Small intestine (tissue), 7 donors: Measurements from ENCODE around the gene COG4. TPM values are rescaled to one million over a fixed set of nuclear protein-coding genes. Genes with fewer than 3 reads are reported as not detected.

Experiments used
- DNase-seq, 2 donors: peaks; one replicate each; pipeline versions ENCODE4 v3.0.0 to v3.0.0-alpha.2; 2013
- FAIRE-seq: peaks from 2 replicates; lab custom pipeline; 2012; peaks lifted over from hg19 to GRCh38; lab: Jason Lieb, UNC
- H3K27ac ChIP-seq, 3 donors: one replicate each; pipeline ENCODE4 v1.5.1; 2013; ENCODE audit warnings: low read length in 2 of 3, mild to moderate bottlenecking in 2 of 3, control low read depth in 1 of 3, inconsistent platforms in 1 of 3, low read depth in 1 of 3, moderate library complexity in 1 of 3
- H3K27me3 ChIP-seq, 3 donors: one replicate each; pipeline ENCODE4 v1.6.1; 2013; ENCODE audit warnings: low read length in 3 of 3, inconsistent platforms in 1 of 3; ENCODE audit not compliant: control insufficient read depth in 3 of 3, insufficient read depth in 3 of 3
- H3K36me3 ChIP-seq, 3 donors: one replicate each; pipeline ENCODE4 v1.6.1; 2013; ENCODE audit warnings: low read length in 3 of 3, inconsistent platforms in 1 of 3, low read depth in 1 of 3, mild to moderate bottlenecking in 1 of 3, moderate library complexity in 1 of 3; ENCODE audit not compliant: control insufficient read depth in 3 of 3, insufficient read depth in 2 of 3
- H3K4me1 ChIP-seq, 3 donors: one replicate each; pipeline ENCODE4 v1.6.1; 2013; ENCODE audit warnings: low read length in 2 of 3, inconsistent platforms in 1 of 3, low read depth in 1 of 3, mild to moderate bottlenecking in 1 of 3, moderate library complexity in 1 of 3; ENCODE audit not compliant: control insufficient read depth in 3 of 3, insufficient read depth in 2 of 3
- H3K4me3 ChIP-seq, 3 donors: one replicate each; pipeline ENCODE4 v1.5.1; 2013; ENCODE audit warnings: low read length in 3 of 3, control low read depth in 1 of 3, inconsistent platforms in 1 of 3, low read depth in 1 of 3, mild to moderate bottlenecking in 1 of 3, moderate library complexity in 1 of 3
- H3K9me3 ChIP-seq, 2 donors: one replicate each; pipeline ENCODE4 v1.6.1; 2013; ENCODE audit warnings: low read depth in 1 of 2, low read length in 1 of 2; ENCODE audit not compliant: control insufficient read depth in 2 of 2, insufficient read depth in 1 of 2
- WGBS, 3 donors: extraction: QIAGEN DNeasy Blood & Tissue Kit; methylation state at CpG; one replicate each; pipeline ENCODE4 v1.1.7; 2013; 5-methylcytosine and 5-hydroxymethylcytosine counted together
- polyA plus RNA-seq, 4 donors: library from polyadenylated mRNA; stranded (reverse) in 3 of 4; unstranded in 1 of 4; fragments of 200-250 nt in 3 of 4; fragments of 120-200 nt in 1 of 4; gene quantifications; one replicate each; pipeline versions ENCODE4 v1.2.1 to v1.2.3, GENCODE V29; 2013
- donor health status: healthy with polysubstance abuse.
- donor health status: control.
- donor health status: control.
- donor health status: Bipolar disorder and iron deficiency.
- donor health status: healthy.

Gene COG4
- polyA plus RNA-seq, 4 donors: 48.1 to 93.5 (median 54.3) TPM

GRCh38 chr16:70473446-70474319 lies 49.7 kb downstream of the COG4 start:
- no peak for FAIRE-seq
- Histone ChIP-seq H3K27ac (no peak overlapping the region), H3K9me3 (no peaks in the 10 kb centered on the region), H3K27me3 (no peaks in the 10 kb centered on the region), H3K4me1 (no peaks in the 10 kb centered on the region), H3K4me3 (no peak overlapping the region), H3K36me3 (peaks cover 0 to 91% (median 7%) of the 10 kb centered on the region in 3 donors)
- WGBS, 3 donors: 93 to 94% (median 93%) methylated on average over 21 of the region's 21 CpGs
- DNase-seq: no peak

DNA sequence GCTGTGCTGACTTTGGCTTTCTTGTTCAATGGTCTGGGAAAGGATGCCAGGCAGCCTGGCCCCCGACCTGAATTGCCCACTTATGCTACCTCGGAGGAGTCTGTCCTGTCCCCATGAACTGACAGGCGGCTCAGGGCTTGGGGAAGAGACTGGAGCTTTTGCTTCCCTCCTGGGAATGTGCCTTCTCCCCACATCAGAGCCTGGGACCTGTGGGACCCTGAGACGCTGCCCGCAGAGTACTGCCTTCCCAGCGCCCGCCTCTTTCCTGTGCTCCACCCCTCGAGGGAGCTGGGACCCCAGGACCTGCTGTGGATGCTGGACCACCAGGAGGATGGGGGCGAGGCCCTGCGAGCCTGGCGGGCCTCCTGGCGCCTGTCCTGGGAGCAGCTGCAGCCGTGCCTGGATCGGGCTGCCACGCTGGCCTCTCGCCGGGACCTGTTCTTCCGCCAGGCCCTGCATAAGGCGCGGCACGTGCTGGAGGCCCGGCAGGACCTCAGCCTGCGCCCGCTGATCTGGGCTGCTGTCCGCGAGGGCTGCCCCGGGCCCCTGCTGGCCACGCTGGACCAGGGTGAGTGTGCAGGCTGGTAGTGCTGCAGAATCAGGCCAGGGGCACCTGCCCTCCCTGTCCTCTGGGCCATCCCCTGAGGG lies 50.4 kb downstream of the COG4 start:
- Histone ChIP-seq H3K4me3 (no peak overlapping the region), H3K27me3 (no peaks in the 10 kb centered on the region), H3K9me3 (no peaks in the 10 kb centered on the region), H3K4me1 (no peaks in the 10 kb centered on the region), H3K36me3 (peaks cover 0 to 90% (median 7%) of the 10 kb centered on the region in 3 donors), H3K27ac (no peak overlapping the region)
- FAIRE-seq: no peak
- no peak for DNase-seq
- 90 to 93% (median 91%) methylated on average over 25 to 28 of the region's 28 CpGs for WGBS, 3 donors

DNA sequence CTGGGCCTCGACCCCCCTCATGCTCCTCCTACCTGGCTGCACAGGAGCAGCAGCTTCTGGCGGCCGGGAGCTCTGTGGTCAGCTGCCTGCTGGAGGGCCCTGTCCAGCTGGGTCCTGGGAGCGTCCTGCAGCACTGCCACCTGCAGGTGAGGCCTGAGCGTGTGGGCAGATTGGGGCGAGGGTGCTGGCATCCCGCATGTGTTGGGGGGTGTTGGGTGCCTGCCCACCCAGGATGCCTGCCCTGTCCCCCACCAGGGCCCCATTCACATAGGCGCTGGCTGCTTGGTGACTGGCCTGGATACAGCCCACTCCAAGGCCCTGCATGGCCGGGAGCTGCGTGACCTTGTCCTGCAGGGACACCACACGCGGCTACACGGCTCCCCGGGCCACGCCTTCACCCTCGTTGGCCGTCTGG lies 52.4 kb downstream of the COG4 start:
- H3K4me3 ChIP-seq: no peak overlapping the region
- no peak for FAIRE-seq
- H3K27ac ChIP-seq: no peak overlapping the region
- WGBS, 3 donors: 67 to 76% (median 72%) methylated on average over 13 to 17 of the region's 17 CpGs
- no peaks in the 10 kb centered on the region for H3K27me3 ChIP-seq
- DNase-seq: peak; percentile 25 to 39
- peaks cover 0 to 6% (median 0%) of the 10 kb centered on the region in 3 donors for H3K4me1 ChIP-seq
- H3K36me3 ChIP-seq: peaks cover 0 to 92% (median 4%) of the 10 kb centered on the region in 3 donors
- H3K9me3 ChIP-seq: no peaks in the 10 kb centered on the region

GRCh38 chr16:70470141-70470926 lies 53.0 kb downstream of the COG4 start:
- DNase-seq (no peak), FAIRE-seq (no peak)
- Histone ChIP-seq H3K9me3 (no peaks in the 10 kb centered on the region), H3K27ac (no peak overlapping the region), H3K4me3 (no peak overlapping the region), H3K36me3 (peaks cover 0 to 93% (median 4%) of the 10 kb centered on the region in 3 donors), H3K27me3 (no peaks in the 10 kb centered on the region), H3K4me1 (peaks cover 0 to 6% (median 0%) of the 10 kb centered on the region in 3 donors)
- 94 to 96% (median 95%) methylated on average over 10 of the region's 10 CpGs for WGBS, 3 donors

GRCh38 chr16:70468776-70469525 lies 54.4 kb downstream of the COG4 start:
- peaks cover 0 to 93% (median 4%) of the 10 kb centered on the region in 3 donors for H3K36me3 ChIP-seq
- FAIRE-seq: no peak
- WGBS, 3 donors: 91 to 95% (median 95%) methylated on average over 16 of the region's 16 CpGs
- no peak overlapping the region for H3K27ac ChIP-seq
- H3K27me3 ChIP-seq: no peaks in the 10 kb centered on the region
- H3K9me3 ChIP-seq: no peaks in the 10 kb centered on the region
- peaks cover 0 to 6% (median 0%) of the 10 kb centered on the region in 3 donors for H3K4me1 ChIP-seq
- DNase-seq: no peak
- no peak overlapping the region for H3K4me3 ChIP-seq

DNA sequence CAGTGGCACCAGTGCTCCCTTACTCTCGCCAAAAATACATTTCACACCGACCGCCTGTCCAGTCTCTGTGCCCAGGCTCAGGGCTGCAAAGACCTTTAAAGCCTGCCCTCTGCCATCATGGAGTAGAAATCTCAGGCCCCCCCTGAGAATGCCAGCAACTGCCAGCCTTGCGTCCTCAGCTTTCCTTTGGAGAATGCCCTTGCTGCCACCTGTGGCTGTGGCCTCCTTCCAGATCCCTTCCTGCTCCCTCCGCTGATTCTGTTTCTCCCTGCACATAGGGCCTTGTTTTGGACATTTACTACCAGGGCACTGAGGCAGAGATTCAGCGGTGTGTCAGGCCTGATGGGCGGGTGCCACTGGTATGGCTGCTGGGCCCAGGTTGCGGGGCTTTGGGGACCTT lies 55.7 kb downstream of the COG4 start:
- FAIRE-seq (no peak), DNase-seq (no peak)
- no peak overlapping the region for H3K4me3 ChIP-seq
- no peaks in the 10 kb centered on the region for H3K27me3 ChIP-seq
- H3K36me3 ChIP-seq: peaks cover 0 to 94% (median 4%) of the 10 kb centered on the region in 3 donors
- no peak overlapping the region for H3K27ac ChIP-seq
- WGBS, 3 donors: 96 to 98% (median 97%) methylated on average over 8 of the region's 8 CpGs
- peaks cover 0 to 6% (median 0%) of the 10 kb centered on the region in 3 donors for H3K4me1 ChIP-seq
- H3K9me3 ChIP-seq: no peaks in the 10 kb centered on the region

- Histone ChIP-seq H3K4me1 (peaks cover 0 to 6% (median 0%) of the 10 kb centered on the region in 3 donors), H3K27ac (no peak overlapping the region), H3K27me3 (no peaks in the 10 kb centered on the region), H3K36me3 (peaks cover 0 to 94% (median 1%) of the 10 kb centered on the region in 3 donors), H3K4me3 (no peak overlapping the region), H3K9me3 (no peaks in the 10 kb centered on the region)
- FAIRE-seq: no peak
- DNase-seq: peak in 1 of 2 donors; percentile 23
- 86 to 92% (median 89%) methylated on average over 11 of the region's 11 CpGs for WGBS, 3 donors
Observed at GRCh38 chr16:70467113-70467512, 56.2 kb downstream of the COG4 start.
